MCF 10A (cell line): Measurements from ENCODE around the gene FIBIN. TPM values are rescaled to one million over a fixed set of nuclear protein-coding genes. Genes with fewer than 3 reads are reported as not detected.

ENCODE experiments used
- BruUV-seq: library from RNA; stranded (reverse); fragments of 400-500 nt; replicated peaks from 2 replicates; lab custom pipeline; 2021; lab: Mats Ljungman, UMichigan
- CTCF ChIA-PET: fragments of 300-600 bp; sonication (Branson Sonifier 250); formaldehyde crosslinking; extraction: SDS; loops from one replicate; lab custom pipeline; 2021; ENCODE audit warnings: antibody characterized with exemption, inconsistent platforms; lab: Yijun Ruan, JAX
- POLR2A ChIA-PET: fragments of 300-600, 350-650 bp; sonication (Branson Sonifier 250); formaldehyde crosslinking; extraction: SDS; loops from one replicate; lab custom pipeline; 2020; ENCODE audit warnings: antibody characterized with exemption, inconsistent platforms; lab: Yijun Ruan, JAX
- DNase-seq: peaks from one replicate; pipeline ENCODE4 v3.0.0-alpha.2; 2018; ENCODE audit not compliant: unreplicated experiment
- H3K27ac Mint-ChIP-seq: one replicate; pipeline ENCODE4 v1.8.0; 2022; ENCODE audit warnings: mild to moderate bottlenecking, low read depth, mixed read lengths; ENCODE audit not compliant: unreplicated experiment
- H3K27me3 Mint-ChIP-seq: one replicate; pipeline ENCODE4 v1.8.0; 2022; ENCODE audit warnings: mixed read lengths; ENCODE audit not compliant: insufficient read depth, unreplicated experiment
- H3K36me3 Mint-ChIP-seq: one replicate; pipeline ENCODE4 v1.8.0; 2022; ENCODE audit warnings: mild to moderate bottlenecking, moderate library complexity, mixed read lengths; ENCODE audit not compliant: insufficient read depth, unreplicated experiment
- H3K4me1 Mint-ChIP-seq: one replicate; pipeline ENCODE4 v1.8.0; 2022; ENCODE audit warnings: mixed read lengths; ENCODE audit not compliant: insufficient read depth, unreplicated experiment
- H3K4me3 Mint-ChIP-seq: one replicate; pipeline ENCODE4 v1.8.0; 2022; ENCODE audit warnings: mild to moderate bottlenecking, moderate library complexity, mixed read lengths; ENCODE audit not compliant: unreplicated experiment
- H3K9me3 Mint-ChIP-seq: one replicate; pipeline ENCODE4 v1.8.0; 2022; ENCODE audit warnings: mixed read lengths; ENCODE audit not compliant: unreplicated experiment
- intact Hi-C: fragments of 100-400 bp; cut with micrococcal nuclease; formaldehyde crosslinking; loops from 2 replicates; pipeline ENCODE4 v1.14.1; 2022
- total RNA-seq: library from RNA; stranded (reverse); gene quantifications from 2 replicates; pipeline ENCODE4 v1.2.3, GENCODE V29; 2022
- TF ChIP-seq, protein P1 (sequence below): fragments of 200-600 bp; IDR thresholded peaks from one replicate; pipeline ENCODE4 v1.8.0; 2022; ENCODE audit warnings: antibody characterized with exemption, mild to moderate bottlenecking; ENCODE audit not compliant: unreplicated experiment

FIBIN gene
- total RNA-seq, 1 experiment from 2014 or later, result 5.0 TPM

DNA sequence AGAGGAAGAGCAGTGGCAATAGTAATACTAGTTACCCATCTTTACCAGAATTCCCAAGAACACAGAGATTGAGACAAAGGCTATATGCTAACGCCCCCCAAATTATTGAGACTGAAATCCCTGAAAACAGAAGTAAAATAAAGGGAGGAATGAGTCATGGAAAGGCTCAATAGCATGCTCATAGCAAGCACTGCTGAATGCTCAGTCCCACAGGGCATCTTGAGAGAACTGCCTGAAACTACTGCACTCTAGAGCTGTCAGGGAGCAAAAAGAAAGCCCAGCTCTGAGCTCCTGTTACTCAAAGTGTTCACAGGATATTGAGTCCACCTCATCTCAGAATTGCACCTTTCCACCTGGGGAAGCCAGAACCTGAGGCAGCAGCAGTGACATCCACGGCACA, 44.1 kb upstream of the FIBIN start:
- H3K9me3 Mint-ChIP-seq, result no peaks in the 10 kb centered on the region
- H3K4me1 Mint-ChIP-seq, result peaks cover 51% of the 10 kb centered on the region
- BruUV-seq, result no TSS peak
- peak overlapping the region; percentile 81 for H3K27ac Mint-ChIP-seq
- TF ChIP-seq, protein P1, sequence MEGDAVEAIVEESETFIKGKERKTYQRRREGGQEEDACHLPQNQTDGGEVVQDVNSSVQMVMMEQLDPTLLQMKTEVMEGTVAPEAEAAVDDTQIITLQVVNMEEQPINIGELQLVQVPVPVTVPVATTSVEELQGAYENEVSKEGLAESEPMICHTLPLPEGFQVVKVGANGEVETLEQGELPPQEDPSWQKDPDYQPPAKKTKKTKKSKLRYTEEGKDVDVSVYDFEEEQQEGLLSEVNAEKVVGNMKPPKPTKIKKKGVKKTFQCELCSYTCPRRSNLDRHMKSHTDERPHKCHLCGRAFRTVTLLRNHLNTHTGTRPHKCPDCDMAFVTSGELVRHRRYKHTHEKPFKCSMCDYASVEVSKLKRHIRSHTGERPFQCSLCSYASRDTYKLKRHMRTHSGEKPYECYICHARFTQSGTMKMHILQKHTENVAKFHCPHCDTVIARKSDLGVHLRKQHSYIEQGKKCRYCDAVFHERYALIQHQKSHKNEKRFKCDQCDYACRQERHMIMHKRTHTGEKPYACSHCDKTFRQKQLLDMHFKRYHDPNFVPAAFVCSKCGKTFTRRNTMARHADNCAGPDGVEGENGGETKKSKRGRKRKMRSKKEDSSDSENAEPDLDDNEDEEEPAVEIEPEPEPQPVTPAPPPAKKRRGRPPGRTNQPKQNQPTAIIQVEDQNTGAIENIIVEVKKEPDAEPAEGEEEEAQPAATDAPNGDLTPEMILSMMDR, result no peak
- intact Hi-C loops, result loop anchor here (10.0 kb wide), 1 partner anchor 195 kb away; no protein-coding TSS in a partner anchor
- ChIA-PET CTCF (interaction anchor here (0.6 to 1.9 kb wide), 2 partner anchors 46 to 208 kb away, joined by 3 to 4 read pairs; no protein-coding TSS in a partner anchor), POLR2A (interaction anchor here (0.6 to 0.9 kb wide), 3 partner anchors 24 to 135 kb away, joined by 3 to 4 read pairs (median 3); no protein-coding TSS in a partner anchor)
- DNase-seq, result no peak
- H3K4me3 Mint-ChIP-seq, result no peak overlapping the region
- no peaks in the 10 kb centered on the region for H3K27me3 Mint-ChIP-seq
- H3K36me3 Mint-ChIP-seq, result peaks cover 5% of the 10 kb centered on the region

DNA sequence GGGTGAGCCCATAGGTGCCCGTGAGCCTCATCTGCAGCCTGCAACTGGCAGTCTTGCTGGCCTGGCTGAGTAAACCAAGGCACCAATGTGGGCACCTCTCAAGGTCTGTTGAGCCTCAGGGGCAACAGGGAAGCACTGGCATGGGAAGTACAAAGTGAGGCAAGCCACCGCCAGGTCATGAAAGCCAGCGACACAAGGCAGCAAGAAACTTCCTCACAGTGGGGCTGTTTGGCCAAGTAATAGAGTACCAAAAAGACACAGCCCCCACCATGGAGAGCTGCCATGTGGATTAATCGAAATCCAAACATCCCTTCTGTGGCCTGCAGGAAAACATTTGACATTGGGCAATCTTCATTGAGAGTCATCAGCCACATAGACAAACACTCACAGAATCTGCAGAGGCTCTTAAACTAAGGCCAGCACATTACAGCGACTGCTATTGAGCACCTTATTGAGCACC, 43.6 kb upstream of the FIBIN start:
- Mint-ChIP-seq H3K27ac (no peak overlapping the region), H3K36me3 (peaks cover 5% of the 10 kb centered on the region), H3K27me3 (no peaks in the 10 kb centered on the region), H3K4me3 (no peak overlapping the region), H3K9me3 (no peaks in the 10 kb centered on the region), H3K4me1 (peaks cover 51% of the 10 kb centered on the region)
- peak; percentile 82 for DNase-seq
- CTCF ChIA-PET, result no interaction called here
- POLR2A ChIA-PET, result interaction anchor here (0.6 to 0.9 kb wide), 4 partner anchors 24 to 461 kb away, joined by 3 to 4 read pairs (median 3); no protein-coding TSS in a partner anchor
- no TSS peak for BruUV-seq
- intact Hi-C loops, result no loop called here
- TF ChIP-seq, protein P1, result no peak

DNA sequence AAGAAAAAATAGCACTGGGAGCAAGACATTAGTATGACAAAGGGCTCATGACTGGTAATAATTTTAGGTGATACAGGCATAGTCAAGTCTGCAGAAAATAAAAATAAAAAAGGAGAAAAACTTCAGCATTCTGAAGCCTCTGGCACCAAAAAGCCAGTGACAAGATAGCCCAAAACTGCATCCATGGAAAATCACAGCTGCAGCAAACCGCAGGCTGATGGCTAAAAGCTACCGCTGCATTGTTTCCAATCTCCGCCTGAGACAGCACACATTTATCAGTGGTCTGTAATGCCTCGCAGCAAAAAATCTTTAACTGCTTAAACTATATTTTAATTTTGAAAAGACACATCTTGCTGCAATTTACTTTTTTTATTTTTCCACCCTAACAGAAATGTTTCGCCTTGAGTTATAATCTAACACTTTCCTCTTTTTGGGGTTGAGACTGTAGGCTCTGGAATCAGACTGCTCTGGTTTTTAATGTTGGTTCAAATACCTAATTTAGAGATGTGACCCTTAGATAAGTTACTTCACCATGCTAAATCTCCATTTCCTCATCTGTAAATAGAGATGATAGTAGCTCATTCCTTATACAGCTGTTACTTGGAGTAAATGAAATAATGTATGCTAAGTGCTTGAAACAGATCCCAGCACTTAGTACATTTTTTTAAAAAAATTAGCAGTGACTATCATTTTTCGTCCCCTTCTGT, 42.0 kb upstream of the FIBIN start:
- Mint-ChIP-seq H3K36me3 (peaks cover 5% of the 10 kb centered on the region), H3K9me3 (no peaks in the 10 kb centered on the region), H3K27me3 (no peaks in the 10 kb centered on the region), H3K4me3 (no peak overlapping the region), H3K27ac (no peak overlapping the region), H3K4me1 (peaks cover 37% of the 10 kb centered on the region)
- intact Hi-C loops, result no loop called here
- TF ChIP-seq, protein P1, result no peak
- ChIA-PET CTCF (interaction anchor here (0.6 to 1.2 kb wide), 3 partner anchors 44 to 203 kb away, joined by 3 read pairs; no protein-coding TSS in a partner anchor), POLR2A (no interaction called here)
- DNase-seq, result no peak
- BruUV-seq, result no TSS peak

DNA sequence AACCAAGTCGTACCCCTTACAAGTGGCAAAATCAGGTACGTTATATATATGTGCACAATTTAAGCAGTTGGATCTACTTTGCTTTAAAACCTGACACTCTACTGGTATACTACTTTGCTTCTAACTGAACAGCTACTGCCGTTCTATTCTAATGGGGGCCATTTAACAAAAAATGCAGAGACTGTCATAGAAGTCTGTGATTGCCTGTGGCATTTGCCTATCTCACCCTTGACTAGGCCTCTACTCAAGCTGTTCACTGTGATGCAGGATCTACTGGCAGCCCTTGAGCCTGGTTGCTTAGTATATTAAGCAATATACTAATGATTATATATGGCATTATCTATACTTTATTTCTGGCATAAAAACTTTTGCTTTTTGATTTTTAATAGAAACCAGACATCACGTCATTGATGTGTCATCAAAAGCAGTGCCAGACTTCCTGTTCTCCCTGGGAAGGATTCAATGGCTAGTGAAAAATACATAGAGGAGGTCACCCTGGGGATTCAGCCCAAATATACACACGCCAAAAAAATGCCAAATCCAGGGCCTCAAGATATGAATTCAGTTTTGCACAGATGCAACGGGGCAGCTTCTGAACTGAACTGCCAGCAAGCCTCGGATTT, 40.0 kb upstream of the FIBIN start:
- TF ChIP-seq, protein P1, result no peak
- Mint-ChIP-seq H3K4me1 (peaks cover 18% of the 10 kb centered on the region), H3K4me3 (no peak overlapping the region), H3K36me3 (peaks cover 5% of the 10 kb centered on the region), H3K27ac (no peak overlapping the region), H3K9me3 (no peaks in the 10 kb centered on the region), H3K27me3 (no peaks in the 10 kb centered on the region)
- ChIA-PET POLR2A (no interaction called here), CTCF (interaction anchor here (0.7 to 1.1 kb wide), 2 partner anchors 198 to 343 kb away, joined by 3 read pairs; no protein-coding TSS in a partner anchor)
- BruUV-seq, result no TSS peak
- intact Hi-C loops, result no loop called here
- no peak for DNase-seq
